ENCODE data around the gene CCDC15.
"Not testable (repeated sequence)": the region's sequence is repeated elsewhere in the genome, so short reads cannot be mapped to it uniquely, and the experiment has no call there.

CCDC15 gene

GRCh38 chr11:124938970-124939369 is 15.0 kb upstream of the CCDC15 start:
- no peak for DNase-seq (ENCODE audit: low read depth in 2 of 2, low spot score in 1 of 2)

GRCh38 chr11:124941703-124942102 is 12.3 kb upstream of the CCDC15 start:
- no peak for DNase-seq (ENCODE audit: low read depth in 2 of 2, low spot score in 1 of 2)

- no peak for DNase-seq (ENCODE audit: low read depth in 2 of 2, low spot score in 1 of 2)
Measured at GRCh38 chr11:124942466-124943253, 11.3 kb upstream of the CCDC15 start.

- no peak for DNase-seq (ENCODE audit: low read depth in 2 of 2, low spot score in 1 of 2)
Measured at GRCh38 chr11:124943254-124943616, 10.8 kb upstream of the CCDC15 start.

GRCh38 chr11:124943741-124944140 is 10.3 kb upstream of the CCDC15 start:
- no peak for DNase-seq (ENCODE audit: low read depth in 2 of 2, low spot score in 1 of 2)

GRCh38 chr11:124944565-124944964 is 9.4 kb upstream of the CCDC15 start:
- DNase-seq (ENCODE audit: low read depth in 2 of 2, low spot score in 1 of 2), result no peak

- DNase-seq (ENCODE audit: low read depth in 2 of 2, low spot score in 1 of 2), result no peak
Measured at GRCh38 chr11:124945826-124946225, 8.2 kb upstream of the CCDC15 start.

- no peak for DNase-seq (ENCODE audit: low read depth in 2 of 2, low spot score in 1 of 2)
Measured at GRCh38 chr11:124946735-124947141, 7.3 kb upstream of the CCDC15 start.

- DNase-seq (ENCODE audit: low read depth in 2 of 2, low spot score in 1 of 2), result no peak
Measured at GRCh38 chr11:124950601-124951330, 3.2 kb upstream of the CCDC15 start.

GRCh38 chr11:124951341-124951740 is 2.7 kb upstream of the CCDC15 start:
- no peak for DNase-seq (ENCODE audit: low read depth in 2 of 2, low spot score in 1 of 2)

GRCh38 chr11:124954590-124954955 is 571 bp downstream of the CCDC15 start:
- DNase-seq (ENCODE audit: low read depth in 2 of 2, low spot score in 1 of 2), result no peak

GRCh38 chr11:124955035-124955434 is 1.0 kb downstream of the CCDC15 start:
- no peak for DNase-seq (ENCODE audit: low read depth in 2 of 2, low spot score in 1 of 2)

GRCh38 chr11:124961972-124962609 is 8.1 kb downstream of the CCDC15 start:
- no peak for DNase-seq (ENCODE audit: low read depth in 2 of 2, low spot score in 1 of 2)

GRCh38 chr11:124968197-124968596 is 14.2 kb downstream of the CCDC15 start:
- DNase-seq (ENCODE audit: low read depth in 2 of 2, low spot score in 1 of 2), result not testable (repeated sequence)

GRCh38 chr11:124970925-124971324 is 16.9 kb downstream of the CCDC15 start:
- DNase-seq (ENCODE audit: low read depth in 2 of 2, low spot score in 1 of 2), result no peak

- no peak for DNase-seq (ENCODE audit: low read depth in 2 of 2, low spot score in 1 of 2)
Measured at GRCh38 chr11:124971810-124972209, 17.8 kb downstream of the CCDC15 start.

- DNase-seq (ENCODE audit: low read depth in 2 of 2, low spot score in 1 of 2), result no peak
Measured at GRCh38 chr11:124976531-124976930, 22.5 kb downstream of the CCDC15 start.

- no peak for DNase-seq (ENCODE audit: low read depth in 2 of 2, low spot score in 1 of 2)
Measured at GRCh38 chr11:124977006-124977405, 23.0 kb downstream of the CCDC15 start.

- no peak for DNase-seq (ENCODE audit: low read depth in 2 of 2, low spot score in 1 of 2)
Measured at GRCh38 chr11:124978316-124978715, 24.3 kb downstream of the CCDC15 start.

GRCh38 chr11:124982043-124982442 is 28.0 kb downstream of the CCDC15 start:
- no peak for DNase-seq (ENCODE audit: low read depth in 2 of 2, low spot score in 1 of 2)

GRCh38 chr11:124983674-124984511 is 29.9 kb downstream of the CCDC15 start:
- no peak for DNase-seq (ENCODE audit: low read depth in 2 of 2, low spot score in 1 of 2)

Measured in stimulated activated CD8-positive, alpha-beta memory T cell treated with anti-CD3 and anti-CD28 coated beads, Interleukin-4, amount 100 ng/mL, for 1 hour (primary cell).